B cell (primary cell): ENCODE measurements around the gene OR2B2. TPM values are rescaled to one million over a fixed set of nuclear protein-coding genes. Genes with fewer than 3 reads are reported as not detected.
"Not testable (repeated sequence)": the region's sequence is repeated elsewhere in the genome, so short reads cannot be mapped to it uniquely, and the experiment has no call there.

Experiments
- ATAC-seq: fragments of 200-7000 bp; cut with Tn5 transposase; one replicate; pipeline ENCODE4 v1.10.0; 2021; ENCODE audit warnings: low read depth, mild to moderate bottlenecking, moderate number of reproducible peaks, moderate library complexity
- CTCF ChIA-PET: fragments of 350-600 bp; sonication (Branson Sonifier 250); formaldehyde crosslinking; loops from one replicate; lab custom pipeline; 2021; ENCODE audit warnings: antibody characterized with exemption, inconsistent platforms; lab: Charles Lee
- POLR2A ChIA-PET: fragments of 350-600 bp; sonication (Branson Sonifier 250); formaldehyde crosslinking; loops from one replicate; lab custom pipeline; 2021; ENCODE audit warnings: antibody characterized with exemption; lab: Charles Lee
- DNase-seq: peaks from one replicate; pipeline ENCODE4 v3.0.0; 2013
- H2AFZ ChIP-seq: 2 replicates; pipeline ENCODE4 v1.6.1; 2012; ENCODE audit warnings: mild to moderate bottlenecking, low read depth, low read length; ENCODE audit not compliant: insufficient read depth, poor library complexity, severe bottlenecking
- H3K27ac ChIP-seq, 2 donors: 1 replicate in 1 of 2; 2 replicates in 1 of 2; pipeline ENCODE4 v1.5.1; 2012 to 2013; ENCODE audit warnings: low read length in 2 of 2, mild to moderate bottlenecking in 2 of 2, moderate library complexity in 1 of 2
- H3K27me3 ChIP-seq, 4 experiments: fragments of 200-600 bp in 1 of 4; sonication (generic) in 1 of 4; replicated peaks in 1 of 4; 1 replicate in 2 of 4; 2 replicates in 2 of 4; pipeline versions ENCODE4 v1.6.1 to v1.7.0; 2013 to 2016; ENCODE audit warnings: low read length in 3 of 4, mild to moderate bottlenecking in 2 of 4, mixed read lengths in 1 of 4, moderate library complexity in 1 of 4; ENCODE audit not compliant: insufficient read depth in 4 of 4, control insufficient read depth in 3 of 4; ENCODE audit errors: control extremely low read depth in 1 of 4
- H3K36me3 ChIP-seq, 2 experiments: replicated peaks in 1 of 2; 1 replicate in 1 of 2; 2 replicates in 1 of 2; pipeline versions ENCODE4 v1.6.1 to v1.7.1; 2013; ENCODE audit warnings: low read length in 1 of 2; ENCODE audit not compliant: insufficient read depth in 2 of 2, control insufficient read depth in 1 of 2; ENCODE audit errors: control extremely low read depth in 1 of 2, extremely low read depth in 1 of 2
- H3K4me1 ChIP-seq, 2 donors: fragments of 200-600 bp in 1 of 2; sonication (generic) in 1 of 2; 1 replicate in 1 of 2; 2 replicates in 1 of 2; pipeline versions ENCODE4 v1.5.1 to v1.6.1; 2013 to 2017; ENCODE audit warnings: low read length in 2 of 2; ENCODE audit not compliant: control insufficient read depth in 2 of 2, insufficient read depth in 2 of 2
- H3K4me2 ChIP-seq: replicated peaks from 2 replicates; pipeline ENCODE3; 2012; ENCODE audit warnings: mild to moderate bottlenecking, low read depth, low read length; ENCODE audit not compliant: poor library complexity, severe bottlenecking
- H3K4me3 ChIP-seq, 5 experiments: fragments of 200-600 bp in 1 of 5; sonication (generic) in 1 of 5; 1 replicate in 3 of 5; 2 replicates in 2 of 5; pipeline versions ENCODE4 v1.5.1 to v1.7.0; 2011 to 2016; ENCODE audit warnings: low read length in 4 of 5, mild to moderate bottlenecking in 4 of 5, low read depth in 2 of 5, control low read depth in 1 of 5, moderate library complexity in 1 of 5; ENCODE audit not compliant: insufficient read depth in 1 of 5; ENCODE audit errors: control extremely low read depth in 1 of 5, extremely low read depth in 1 of 5
- H3K79me2 ChIP-seq: fragments of 200-600 bp; sonication (generic); one replicate; pipeline ENCODE4 v1.6.0; 2016; ENCODE audit warnings: low read length; ENCODE audit not compliant: control insufficient read depth, insufficient read depth
- H3K9ac ChIP-seq: fragments of 200-600 bp; sonication (generic); 2 replicates; pipeline ENCODE4 v1.6.1; 2017; ENCODE audit warnings: mild to moderate bottlenecking, low read length, moderate library complexity
- H3K9me3 ChIP-seq, 3 donors: one replicate each; pipeline versions ENCODE4 v1.6.1 to v1.7.1; 2013; ENCODE audit warnings: low read length in 2 of 3; ENCODE audit not compliant: control insufficient read depth in 2 of 3, insufficient read depth in 1 of 3; ENCODE audit errors: control extremely low read depth in 1 of 3
- H4K20me1 ChIP-seq: 2 replicates; pipeline ENCODE4 v1.6.0; 2012; ENCODE audit warnings: mild to moderate bottlenecking, low read length; ENCODE audit not compliant: insufficient read depth, control insufficient read depth, poor library complexity, severe bottlenecking
- H3K27ac Mint-ChIP-seq: one replicate; pipeline ENCODE4 v1.8.0; 2021; ENCODE audit warnings: mixed read lengths
- H3K27me3 Mint-ChIP-seq: one replicate; pipeline ENCODE4 v1.8.0; 2021; ENCODE audit warnings: mixed read lengths
- H3K4me1 Mint-ChIP-seq: one replicate; pipeline ENCODE4 v1.8.0; 2021; ENCODE audit warnings: mixed read lengths
- H3K4me3 Mint-ChIP-seq: one replicate; pipeline ENCODE4 v1.8.0; 2021; ENCODE audit warnings: mixed read lengths
- H3K9me3 Mint-ChIP-seq: one replicate; pipeline ENCODE4 v1.8.0; 2022; ENCODE audit warnings: mixed read lengths; ENCODE audit not compliant: insufficient read depth
- EZH2 ChIP-seq: IDR thresholded peaks from 2 replicates; pipeline ENCODE4 v1.6.1; 2012; ENCODE audit warnings: borderline replicate concordance, low read depth, mild to moderate bottlenecking, moderate library complexity, low read length; ENCODE audit not compliant: insufficient read depth, poor library complexity, severe bottlenecking
- WGBS: methylation state at CpG from one replicate; pipeline ENCODE4 v1.1.5; 2013; ENCODE audit warnings: missing lambda C conversion rate; ENCODE audit not compliant: insufficient coverage; 5-methylcytosine and 5-hydroxymethylcytosine counted together
- intact Hi-C: fragments of 100-400 bp; cut with micrococcal nuclease; formaldehyde crosslinking; loops from one replicate; pipeline ENCODE4 v1.10.0; 2022
- polyA plus RNA-seq: library from polyadenylated mRNA; depleted of rRNA; stranded (reverse); fragments of >200 nt; gene quantifications from 2 replicates; pipeline ENCODE4 v1.2.3, GENCODE V29; 2012
- total RNA-seq, 2 donors: library from RNA; stranded (reverse); fragments of 120-200 nt in 1 of 2; gene quantifications; 1 replicate in 1 of 2; 2 replicates in 1 of 2; pipeline versions ENCODE4 v1.2.3 to v1.2.4, GENCODE V29; 2013 to 2022
- TF ChIP-seq, protein P1 (sequence below): fragments of 200-600 bp; IDR thresholded peaks from one replicate; pipeline ENCODE4 v1.8.0; 2022; ENCODE audit warnings: antibody characterized with exemption, mild to moderate bottlenecking

Gene OR2B2
- total and polyA plus RNA-seq, 2 donors (not counting 1 experiment from before 2014, with no cell fraction given), result not detected

- H3K79me2 ChIP-seq, H3K4me3 Mint-ChIP-seq, ATAC-seq, H3K4me2 ChIP-seq, H3K4me3 ChIP-seq, H3K9me3 Mint-ChIP-seq, H3K36me3 ChIP-seq, H3K27me3 ChIP-seq, H3K27ac ChIP-seq, H3K4me1 Mint-ChIP-seq, H3K27me3 Mint-ChIP-seq, POLR2A ChIA-PET, CTCF ChIA-PET, H3K9ac ChIP-seq, H3K4me1 ChIP-seq, H2AFZ ChIP-seq, intact Hi-C loops, DNase-seq, H3K27ac Mint-ChIP-seq, H3K9me3 ChIP-seq, H4K20me1 ChIP-seq: not testable (repeated sequence)
- WGBS, result no CpG with 5 or more reads among the region's 2 CpGs
Measured at GRCh38 chr6:27928041-27928440, 15.8 kb upstream of the OR2B2 start.

- no peaks in the 10 kb centered on the region for H3K4me1 ChIP-seq
- H3K27ac ChIP-seq, result no peak overlapping the region
- no peak overlapping the region for H3K4me2 ChIP-seq
- 96% methylated on average over 4 of the region's 6 CpGs for WGBS
- Mint-ChIP-seq H3K9me3 (peaks cover 3% of the 10 kb centered on the region), H3K4me1 (no peaks in the 10 kb centered on the region), H3K27ac (no peak overlapping the region), H3K4me3 (no peak overlapping the region), H3K27me3 (peaks cover 7% of the 10 kb centered on the region)
- no peaks in the 10 kb centered on the region for H3K79me2 ChIP-seq
- H3K9ac ChIP-seq, result no peak overlapping the region
- H3K4me3 ChIP-seq, result no peak overlapping the region
- H2AFZ ChIP-seq, result no peak overlapping the region
- no peaks in the 10 kb centered on the region for H3K36me3 ChIP-seq
- ATAC-seq (no peak), DNase-seq (no peak)
- no peaks in the 10 kb centered on the region for H4K20me1 ChIP-seq
- TF ChIP-seq EZH2, result no peak
- TF ChIP-seq, protein P1, sequence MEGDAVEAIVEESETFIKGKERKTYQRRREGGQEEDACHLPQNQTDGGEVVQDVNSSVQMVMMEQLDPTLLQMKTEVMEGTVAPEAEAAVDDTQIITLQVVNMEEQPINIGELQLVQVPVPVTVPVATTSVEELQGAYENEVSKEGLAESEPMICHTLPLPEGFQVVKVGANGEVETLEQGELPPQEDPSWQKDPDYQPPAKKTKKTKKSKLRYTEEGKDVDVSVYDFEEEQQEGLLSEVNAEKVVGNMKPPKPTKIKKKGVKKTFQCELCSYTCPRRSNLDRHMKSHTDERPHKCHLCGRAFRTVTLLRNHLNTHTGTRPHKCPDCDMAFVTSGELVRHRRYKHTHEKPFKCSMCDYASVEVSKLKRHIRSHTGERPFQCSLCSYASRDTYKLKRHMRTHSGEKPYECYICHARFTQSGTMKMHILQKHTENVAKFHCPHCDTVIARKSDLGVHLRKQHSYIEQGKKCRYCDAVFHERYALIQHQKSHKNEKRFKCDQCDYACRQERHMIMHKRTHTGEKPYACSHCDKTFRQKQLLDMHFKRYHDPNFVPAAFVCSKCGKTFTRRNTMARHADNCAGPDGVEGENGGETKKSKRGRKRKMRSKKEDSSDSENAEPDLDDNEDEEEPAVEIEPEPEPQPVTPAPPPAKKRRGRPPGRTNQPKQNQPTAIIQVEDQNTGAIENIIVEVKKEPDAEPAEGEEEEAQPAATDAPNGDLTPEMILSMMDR, result no peak
- peaks cover 0 to 7% (median 0%) of the 10 kb centered on the region in 3 donors for H3K9me3 ChIP-seq
- intact Hi-C loops, result no loop called here
- POLR2A ChIA-PET, result no interaction called here
- no peaks in the 10 kb centered on the region for H3K27me3 ChIP-seq
- CTCF ChIA-PET, result no interaction called here
Measured at GRCh38 chr6:27924179-27924578, 12.0 kb upstream of the OR2B2 start.
